NCI-H146 (cell line): ENCODE data around the gene IL17C.
"Not testable (repeated sequence)": the region's sequence is repeated elsewhere in the genome, so short reads cannot be mapped to it uniquely, and the experiment has no call there.

ENCODE experiments used
- DNase-seq: peaks from one replicate; lab custom pipeline; 2025; lab: John Stamatoyannopoulos, UW

IL17C gene, protein sequence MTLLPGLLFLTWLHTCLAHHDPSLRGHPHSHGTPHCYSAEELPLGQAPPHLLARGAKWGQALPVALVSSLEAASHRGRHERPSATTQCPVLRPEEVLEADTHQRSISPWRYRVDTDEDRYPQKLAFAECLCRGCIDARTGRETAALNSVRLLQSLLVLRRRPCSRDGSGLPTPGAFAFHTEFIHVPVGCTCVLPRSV

DNA sequence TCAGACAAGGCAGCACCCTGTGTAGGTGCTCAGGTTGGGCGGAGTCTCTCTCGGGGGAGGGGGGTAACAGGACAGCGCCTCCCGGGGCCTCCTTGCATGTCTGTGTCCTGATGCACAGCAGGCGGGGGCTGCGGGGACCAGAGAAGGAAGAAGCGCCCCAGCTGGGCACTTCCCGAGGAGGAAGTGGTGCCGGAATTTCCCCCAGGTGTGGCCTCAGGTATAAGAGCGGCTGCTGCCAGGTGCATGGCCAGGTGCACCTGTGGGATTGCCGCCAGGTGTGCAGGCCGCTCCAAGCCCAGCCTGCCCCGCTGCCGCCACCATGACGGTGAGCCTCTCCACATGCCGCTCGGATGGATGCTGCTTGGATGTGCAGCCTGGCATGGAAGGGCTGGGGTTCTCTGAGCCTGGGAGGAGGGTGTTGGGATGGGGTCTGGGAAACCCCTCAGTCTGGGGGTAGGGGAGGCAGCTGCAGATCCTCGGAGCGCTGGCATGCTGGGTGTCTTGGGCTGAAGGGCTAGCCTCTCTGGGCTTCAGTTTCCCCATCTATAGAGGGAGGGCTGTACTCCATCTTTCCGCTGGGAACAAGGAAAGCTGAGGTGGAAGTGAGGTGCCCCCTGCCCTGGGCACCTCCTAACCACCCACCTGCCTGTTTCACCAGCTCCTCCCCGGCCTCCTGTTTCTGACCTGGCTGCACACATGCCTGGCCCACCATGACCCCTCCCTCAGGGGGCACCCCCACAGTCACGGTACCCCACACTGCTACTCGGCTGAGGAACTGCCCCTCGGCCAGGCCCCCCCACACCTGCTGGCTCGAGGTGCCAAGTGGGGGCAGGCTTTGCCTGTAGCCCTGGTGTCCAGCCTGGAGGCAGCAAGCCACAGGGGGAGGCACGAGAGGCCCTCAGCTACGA is at the start of gene IL17C:
TSS of gene IL17C (plus strand) at position 250 of the 908 bp plus-strand sequence. CDS start at position 320, 70 bp downstream.
- DNase-seq = peak; percentile 41

DNA sequence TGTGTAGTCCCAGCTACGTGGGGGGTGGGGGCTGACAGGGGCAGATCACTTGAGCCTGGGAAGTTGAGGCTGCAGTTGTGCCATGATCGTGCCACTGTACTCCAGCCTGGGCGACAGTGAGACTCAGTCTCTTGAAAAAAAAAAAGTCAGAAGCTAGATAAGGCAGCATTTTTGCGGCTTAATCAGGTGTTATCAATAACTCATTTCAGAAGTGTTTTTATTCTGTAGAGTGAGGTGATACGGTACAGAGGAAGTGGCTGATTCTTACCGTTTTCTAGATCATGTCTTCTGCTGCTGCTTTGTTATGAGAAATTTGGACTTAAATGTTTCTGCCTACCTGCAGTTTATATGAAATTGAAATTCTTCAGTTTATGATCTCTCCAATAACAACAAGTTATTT is 49.6 kb upstream of the IL17C start:
- no peak for DNase-seq

DNA sequence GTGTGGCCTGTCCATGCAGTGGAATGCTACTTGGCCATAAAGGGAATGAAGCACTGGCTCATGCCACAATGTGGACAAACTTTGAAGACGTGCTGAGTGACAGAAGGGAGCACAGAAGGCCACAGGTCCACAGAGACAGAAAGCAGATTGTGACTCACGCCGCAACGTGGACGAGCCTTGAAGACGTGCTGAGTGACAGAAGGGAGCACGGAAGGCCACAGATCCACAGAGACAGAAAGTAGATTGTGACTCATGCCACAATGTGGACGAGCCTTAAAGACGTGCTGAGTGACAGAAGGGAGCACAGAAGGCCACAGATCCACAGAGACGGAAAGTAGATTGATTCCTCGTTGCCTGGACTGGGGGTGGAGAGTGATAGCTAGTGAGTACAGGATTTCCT is 48.9 kb upstream of the IL17C start:
- no peak for DNase-seq

DNA sequence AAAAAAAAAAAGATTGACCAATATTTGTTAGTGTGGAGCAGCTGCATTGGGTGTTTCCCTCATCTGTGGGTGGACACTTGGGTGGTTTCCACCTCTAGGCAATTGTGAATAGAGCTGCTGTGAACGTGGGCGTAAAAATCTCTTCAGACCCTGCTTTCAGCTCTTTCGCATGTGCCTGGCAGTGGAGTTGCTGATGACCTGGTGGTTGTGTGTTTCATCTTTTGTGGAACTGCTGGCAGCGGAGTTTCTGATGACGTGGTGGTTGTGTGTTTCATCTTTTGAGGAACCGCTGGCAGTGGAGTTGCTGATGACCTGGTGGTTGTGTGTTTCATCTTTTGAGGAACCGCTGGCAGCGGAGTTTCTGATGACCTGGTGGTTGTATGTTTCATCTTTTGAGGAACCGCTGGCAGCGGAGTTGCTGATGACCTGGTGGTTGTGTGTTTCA is 46.8 kb upstream of the IL17C start:
- no peak for DNase-seq

DNA sequence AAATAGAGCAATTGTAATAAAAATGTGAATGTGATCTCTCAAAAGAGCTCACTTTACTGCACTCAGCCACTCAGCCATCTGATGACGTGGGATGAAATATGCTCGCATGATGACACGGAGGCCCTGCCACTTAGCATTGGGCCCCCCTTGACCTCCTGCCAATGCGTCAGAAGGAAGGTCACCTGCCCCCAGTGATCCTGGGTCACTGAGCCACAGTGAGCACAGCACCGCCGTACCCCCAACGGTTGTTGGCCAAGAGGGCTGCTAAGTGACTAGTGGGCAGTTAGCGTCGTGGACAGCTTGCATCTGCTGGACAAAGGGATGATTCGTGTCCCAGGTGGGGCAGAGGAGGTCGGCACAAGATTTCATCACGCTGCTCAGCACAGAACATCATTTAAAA is 45.3 kb upstream of the IL17C start:
- DNase-seq = no peak

DNA sequence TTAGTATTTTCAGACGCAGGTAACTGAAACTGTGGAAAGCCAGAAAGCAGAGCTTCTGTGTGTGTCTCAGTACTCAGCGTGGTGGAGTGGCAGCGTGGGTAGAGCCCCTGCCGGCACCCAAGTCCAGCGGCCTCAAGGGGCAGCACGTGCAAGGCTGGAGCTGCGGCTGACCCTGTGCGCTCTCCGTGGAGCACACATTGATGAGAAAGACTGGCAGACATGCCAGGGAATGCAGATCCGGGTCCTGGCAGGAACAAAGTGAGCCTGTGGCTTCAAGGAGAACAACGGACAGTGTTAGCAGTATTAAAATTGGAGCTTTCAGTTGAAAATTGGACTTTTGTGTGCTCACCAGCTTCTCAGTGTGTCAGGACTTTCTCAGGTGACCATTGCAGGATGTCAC is 44.9 kb upstream of the IL17C start:
- no peak for DNase-seq

DNA sequence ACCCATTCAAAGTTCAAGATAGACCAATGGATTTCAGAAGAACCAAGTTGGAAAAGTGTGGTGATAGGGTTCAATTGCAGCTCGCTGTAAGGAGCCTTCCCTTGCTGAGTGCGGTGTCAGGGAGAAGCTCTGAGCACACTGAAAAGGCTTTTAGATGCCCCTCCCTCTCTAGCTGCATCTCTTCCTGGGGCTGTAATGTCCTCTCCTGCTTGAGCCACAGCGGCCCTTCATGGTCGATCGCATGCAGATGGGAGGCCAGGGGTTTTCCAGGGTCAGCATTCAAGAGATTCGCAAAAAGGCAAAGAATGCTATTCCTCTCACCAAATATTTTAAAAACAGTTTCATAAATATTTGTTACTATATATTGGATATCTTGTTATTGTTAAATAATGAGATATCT is 44.5 kb upstream of the IL17C start:
- DNase-seq = no peak

DNA sequence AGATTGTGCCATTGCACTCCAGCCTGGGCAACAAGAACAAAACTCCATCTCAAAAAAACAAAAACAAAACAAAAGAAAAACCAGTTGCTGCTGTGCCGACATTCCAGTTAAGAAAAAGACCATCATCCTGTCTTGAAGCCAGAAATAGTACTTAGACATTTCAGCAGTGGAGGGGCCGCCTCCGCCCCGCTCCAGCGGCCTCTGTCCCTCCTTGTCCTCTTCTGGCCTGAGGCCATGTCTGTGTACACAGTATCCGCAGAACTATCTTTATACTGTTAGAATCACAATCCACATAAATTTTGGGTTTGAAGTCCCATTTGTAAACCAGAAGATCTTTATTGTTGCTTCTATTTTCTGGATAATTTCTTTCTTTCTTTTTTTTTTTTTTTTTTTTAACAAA is 43.3 kb upstream of the IL17C start:
- DNase-seq = no peak

DNA sequence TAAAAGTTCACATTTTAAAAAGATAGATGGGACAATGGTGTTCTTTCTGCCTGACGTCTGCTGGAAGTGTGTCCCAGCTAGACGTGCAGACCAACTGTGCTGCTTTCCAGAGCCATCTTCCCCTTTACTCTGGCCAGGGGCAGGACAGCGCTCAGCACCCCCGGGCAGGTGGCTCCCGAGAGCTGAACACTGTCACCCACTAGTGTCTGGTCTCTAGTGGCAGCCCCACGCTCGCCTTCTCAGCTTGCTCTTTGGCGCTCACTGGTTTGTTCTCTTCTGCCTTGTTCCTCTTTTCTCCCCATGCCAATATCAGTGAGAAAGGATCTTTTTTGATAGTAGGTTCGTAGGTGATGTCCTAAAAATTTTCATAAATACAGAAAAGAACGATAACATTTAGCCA is 42.5 kb upstream of the IL17C start:
- no peak for DNase-seq

DNA sequence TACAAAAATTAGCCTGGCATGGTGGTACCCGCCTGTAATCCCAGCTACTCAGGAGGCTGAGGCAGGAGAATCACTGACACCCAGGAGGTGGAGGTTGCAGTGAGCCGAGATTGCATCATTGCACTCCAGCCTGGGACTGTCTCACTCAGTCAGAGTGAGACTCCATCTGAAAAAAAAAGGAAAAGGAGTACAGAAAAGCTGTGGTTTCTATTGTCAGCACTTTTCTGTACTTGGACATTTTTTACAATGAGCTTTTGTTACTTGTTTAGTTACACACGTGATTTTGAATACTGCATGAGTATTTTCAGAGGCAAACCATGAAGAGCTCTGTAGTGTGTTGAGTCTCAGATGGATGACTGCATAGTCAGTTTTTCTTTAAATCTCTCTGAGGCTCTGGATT is 41.9 kb upstream of the IL17C start:
- no peak for DNase-seq

DNA sequence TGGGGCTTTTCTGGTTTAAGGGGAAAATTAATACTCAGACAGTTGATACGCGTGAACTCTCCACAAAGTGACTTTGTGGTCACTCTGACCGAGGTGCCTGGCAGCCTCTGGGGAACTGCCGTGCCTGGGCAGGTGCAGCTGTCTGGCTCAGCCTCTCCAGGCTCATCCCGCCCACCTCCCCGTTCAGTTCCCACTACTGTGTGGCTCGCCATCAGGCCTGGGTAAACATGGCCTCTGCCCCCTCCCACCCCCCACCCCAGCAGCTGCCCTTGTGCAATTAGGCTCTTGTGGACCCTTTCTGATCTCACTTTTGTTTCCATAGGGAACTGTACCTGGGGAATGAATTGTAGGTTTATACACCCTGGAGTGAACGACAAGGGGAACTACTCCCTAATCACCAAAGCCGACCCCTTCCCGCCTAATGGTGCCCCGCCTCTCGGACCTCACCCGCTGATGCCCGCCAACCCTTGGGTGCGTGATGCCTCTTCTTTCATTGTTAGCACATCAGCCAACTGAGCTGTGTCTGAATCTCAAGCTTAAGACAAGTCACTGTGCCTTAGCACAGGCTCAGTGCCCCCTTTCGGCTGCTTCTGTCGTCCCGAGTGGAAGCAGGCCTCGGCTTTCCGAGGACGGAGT is 40.4 kb upstream of the IL17C start:
- DNase-seq = peak; percentile 63

DNA sequence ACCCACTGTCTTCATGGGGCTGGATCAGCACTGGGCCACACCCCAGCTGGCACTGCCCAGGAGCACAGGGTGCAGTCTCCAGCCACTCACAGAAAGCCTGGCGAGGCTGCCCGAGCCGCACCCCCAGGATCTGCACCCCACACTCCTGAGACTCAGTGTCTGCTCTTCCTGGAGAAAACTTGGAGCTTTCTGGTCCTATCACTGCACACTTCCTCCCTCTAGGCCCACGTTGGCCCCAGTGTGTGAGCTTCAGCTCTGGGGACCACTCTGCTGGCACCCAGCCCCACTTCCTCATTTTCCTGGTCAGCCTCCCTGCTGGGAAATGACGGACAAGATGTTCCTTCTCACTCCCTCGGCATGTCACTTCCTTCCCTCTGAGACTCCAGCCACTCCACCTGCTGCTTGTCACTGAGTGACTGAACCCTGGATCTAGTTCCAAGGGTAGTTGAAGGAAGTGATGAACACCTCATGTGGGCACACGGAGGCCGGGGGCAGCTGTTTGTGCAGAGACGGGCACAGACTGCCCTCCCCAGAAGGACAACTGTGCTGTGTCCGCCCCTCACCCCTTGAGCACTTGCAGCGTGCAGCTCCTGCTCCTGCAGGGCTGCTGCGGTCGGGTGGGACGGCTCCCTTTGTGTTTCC is 39.2 kb upstream of the IL17C start:
- no peak for DNase-seq

DNA sequence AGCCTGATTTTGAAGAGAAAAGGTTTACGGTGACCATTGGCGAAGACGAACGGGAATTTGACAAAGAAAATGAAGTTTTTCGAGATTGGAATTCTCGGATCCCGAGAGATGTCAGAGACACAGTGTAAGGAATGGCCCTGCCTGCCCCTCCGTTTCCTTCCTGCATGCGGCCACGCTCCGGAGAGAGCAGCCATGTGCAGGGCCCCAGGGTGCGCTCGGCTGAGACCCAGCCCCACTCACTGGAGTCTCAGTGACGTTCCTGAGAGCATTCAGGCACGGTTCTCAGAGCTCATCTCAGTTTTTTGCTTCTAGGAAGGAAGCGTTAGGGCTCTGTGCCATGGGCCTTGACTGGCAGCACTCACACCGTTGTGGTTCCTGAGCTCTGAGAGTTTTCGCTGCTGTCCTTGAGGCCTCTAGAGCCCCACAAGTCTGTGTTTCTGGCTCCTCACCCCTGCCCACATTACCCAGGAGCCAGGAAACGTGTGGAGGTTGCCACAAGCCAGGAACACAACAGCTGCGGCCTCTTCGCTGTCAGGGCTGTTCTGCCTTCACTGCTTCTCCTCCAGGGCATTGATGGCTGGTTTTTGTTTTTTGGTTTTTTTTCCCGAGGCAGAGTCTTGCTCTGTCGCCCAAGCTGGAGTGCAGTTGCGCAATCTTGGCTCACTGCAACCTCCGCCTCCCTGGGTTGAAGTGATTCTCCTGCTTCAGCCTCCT is 38.4 kb upstream of the IL17C start:
- DNase-seq = no peak

DNA sequence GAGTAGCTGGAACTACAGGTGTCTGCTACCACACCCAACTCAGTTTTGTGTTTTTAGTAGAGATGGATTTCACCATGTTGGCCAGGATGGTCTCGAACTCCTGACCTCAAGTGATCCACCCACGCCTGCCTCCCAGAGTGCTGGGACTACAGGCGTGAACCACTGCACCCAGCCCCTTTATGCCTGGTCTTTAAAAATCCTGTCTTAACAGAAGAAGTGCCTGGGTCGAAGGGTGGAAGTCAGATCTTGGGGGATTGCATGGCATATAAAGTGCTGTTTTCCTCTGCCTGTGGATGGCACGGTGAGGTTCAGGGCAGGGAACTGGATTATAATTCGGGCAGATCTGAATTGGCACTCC is 37.9 kb upstream of the IL17C start:
- DNase-seq = no peak

DNA sequence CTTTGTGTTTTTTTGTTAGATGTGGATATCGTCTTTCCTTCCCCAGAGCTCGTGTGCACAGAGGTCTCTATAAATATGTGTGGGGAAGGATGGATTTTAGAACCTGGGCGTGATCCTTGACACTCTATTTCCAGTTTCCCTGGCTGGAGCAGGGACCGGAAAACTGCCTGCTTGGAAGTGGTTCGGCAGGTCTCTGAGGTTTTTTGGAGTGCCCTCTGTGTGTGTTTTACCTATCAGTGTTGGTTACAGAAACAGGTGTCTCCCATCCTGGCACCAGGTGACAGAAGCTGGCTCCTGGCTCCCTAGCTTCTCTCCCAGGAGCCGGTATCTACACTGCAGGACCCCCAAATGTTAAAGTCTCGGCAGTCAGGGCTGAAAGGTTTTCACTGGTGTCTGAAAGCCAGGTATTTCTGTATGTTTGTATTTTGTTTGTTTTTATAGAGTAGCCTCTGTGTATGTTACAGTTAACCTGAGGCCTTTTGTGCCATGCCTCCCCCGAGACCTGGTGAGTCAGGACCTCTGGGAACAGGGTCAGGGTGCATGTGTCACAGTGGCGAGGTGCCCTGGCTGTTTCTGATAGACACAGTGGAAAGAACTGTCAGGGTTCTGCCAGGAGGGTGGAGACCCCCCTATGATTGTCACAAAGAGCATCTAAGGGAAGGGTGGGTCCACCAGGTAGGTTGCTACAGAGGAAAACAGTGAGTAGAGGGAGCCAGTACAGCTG is 36.9 kb upstream of the IL17C start:
- no peak for DNase-seq

DNA sequence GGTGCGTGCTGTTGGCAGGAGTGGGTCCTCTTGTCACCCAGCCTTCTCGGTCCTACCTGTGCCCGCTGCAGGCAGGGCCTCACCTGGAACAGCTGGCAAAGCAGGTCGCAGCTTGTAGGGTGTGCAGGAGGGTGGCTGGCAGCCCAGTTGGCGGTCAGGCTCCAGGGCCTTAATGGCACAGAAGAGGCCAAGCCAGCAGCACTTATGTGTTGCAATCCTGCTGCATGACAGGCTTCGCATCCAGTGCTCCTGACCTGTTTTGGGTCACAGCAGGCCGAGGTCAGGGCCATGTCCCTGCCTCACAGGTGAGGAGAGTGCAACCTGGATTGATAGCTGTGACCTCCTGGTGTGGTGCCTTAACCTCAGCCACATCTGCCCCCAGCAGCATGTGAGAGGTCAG is 36.3 kb upstream of the IL17C start:
- no peak for DNase-seq

DNA sequence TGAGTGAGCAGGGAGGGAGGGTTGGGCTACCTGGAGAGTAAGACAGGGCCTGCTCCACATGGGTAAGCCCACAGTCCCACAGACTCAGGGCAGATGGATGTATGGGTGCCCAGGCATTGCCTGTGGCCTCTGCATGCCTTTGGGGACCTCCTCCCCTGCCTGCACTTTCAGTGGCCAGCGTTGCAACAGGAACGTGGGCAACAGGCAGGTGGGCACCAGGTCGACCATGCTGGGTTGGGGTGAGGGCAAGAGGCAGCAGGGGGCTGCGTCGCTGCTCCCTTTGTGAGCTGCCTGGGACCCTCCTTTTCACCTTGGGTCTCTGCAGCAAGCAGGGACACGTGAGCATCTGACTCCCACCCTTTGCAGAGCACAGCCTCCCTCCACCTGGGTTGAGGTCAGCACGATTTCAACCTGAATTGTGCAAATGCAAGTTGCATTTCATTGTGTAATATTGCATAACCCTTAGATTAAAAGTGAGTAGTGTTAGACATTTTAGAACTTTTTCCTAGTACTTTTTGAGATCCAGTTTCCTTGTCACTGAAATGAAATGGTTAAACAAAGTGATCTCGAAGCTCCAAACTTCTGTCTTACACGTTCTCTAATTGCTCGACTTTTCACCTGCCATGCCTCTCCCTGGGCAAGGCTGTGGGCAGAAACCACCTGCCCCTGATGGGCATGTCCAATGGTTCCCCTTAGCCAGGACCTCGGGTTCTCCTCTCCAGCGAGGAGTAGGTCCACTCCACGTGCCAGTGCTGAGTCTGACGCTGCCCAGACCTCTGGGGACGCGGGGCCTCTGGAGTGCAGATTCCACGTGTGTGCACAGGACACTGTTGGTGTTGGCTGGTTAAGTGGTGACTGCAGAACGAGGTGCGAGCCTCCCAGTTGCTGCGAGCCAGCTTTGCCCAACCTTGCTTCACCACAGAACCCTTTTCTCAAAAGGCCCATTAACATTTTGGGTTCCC is 32.9 kb upstream of the IL17C start:
- no peak for DNase-seq

DNA sequence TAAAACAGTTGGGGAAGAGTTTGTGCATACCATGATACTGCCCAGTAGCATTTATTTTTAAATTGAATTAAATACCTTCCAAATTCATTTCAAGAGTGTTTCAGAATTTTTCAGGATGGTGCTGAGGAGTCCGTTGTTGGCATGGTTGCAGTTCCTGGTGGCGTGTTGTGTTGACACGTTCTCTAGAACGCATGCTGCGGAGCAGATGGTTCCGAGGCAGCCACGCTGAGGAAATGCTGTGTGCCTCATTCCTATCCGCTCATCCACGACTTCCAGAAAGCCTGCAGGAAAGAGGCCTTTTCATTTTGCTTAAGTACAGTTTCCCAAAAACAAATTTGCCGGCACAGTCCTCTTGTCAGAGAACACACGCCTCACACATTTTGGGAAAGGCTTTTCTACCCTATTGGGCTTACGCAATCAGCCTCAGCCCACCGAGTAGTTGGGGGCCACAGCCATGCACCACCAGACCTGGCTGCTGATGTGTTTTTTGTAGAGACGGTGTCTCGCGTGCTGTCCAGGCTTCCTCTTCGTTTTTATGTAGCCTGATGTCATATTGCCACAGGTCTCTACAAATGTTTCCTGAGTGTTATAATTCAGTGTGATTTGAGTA is 32.1 kb upstream of the IL17C start:
- no peak for DNase-seq

DNA sequence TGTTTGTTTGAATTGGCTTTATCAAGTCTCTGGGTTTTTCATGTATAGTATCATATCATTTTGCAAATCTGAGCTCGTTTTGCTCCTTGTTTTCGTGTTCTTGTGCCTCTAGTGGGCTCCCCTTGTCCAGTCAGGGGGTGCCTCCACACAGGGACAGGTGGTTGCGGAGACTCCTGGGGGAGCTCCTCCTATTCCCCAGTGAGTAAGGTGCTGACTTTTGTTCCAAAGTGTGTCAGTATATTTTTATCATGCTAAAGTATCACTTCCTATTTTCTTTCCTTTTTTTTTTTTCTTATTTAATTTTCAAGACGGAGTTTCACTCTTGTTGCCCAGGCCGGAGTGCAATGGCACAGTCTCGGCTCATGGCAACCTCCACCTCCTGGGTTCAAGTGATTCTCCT is 30.3 kb upstream of the IL17C start:
- no peak for DNase-seq

DNA sequence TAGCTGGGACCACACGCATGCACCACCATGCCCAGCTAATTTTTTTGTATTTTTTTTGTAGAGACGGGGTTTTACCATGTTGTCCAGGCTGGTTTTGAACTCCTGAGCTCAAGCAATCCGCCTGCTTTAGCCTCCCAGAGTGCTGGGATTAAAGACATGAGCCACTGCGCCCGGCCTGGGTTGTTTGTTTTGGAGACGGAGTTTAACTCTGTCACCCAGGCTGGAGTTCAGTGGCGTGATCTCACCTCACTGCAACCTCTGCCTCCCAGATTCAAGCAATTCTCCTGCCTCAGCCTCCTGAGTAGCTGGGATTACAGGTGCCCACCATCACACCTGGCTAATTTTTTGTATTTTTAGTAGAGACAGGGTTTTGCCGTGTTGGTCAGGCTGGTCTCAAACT is 28.9 kb upstream of the IL17C start:
- DNase-seq = not testable (repeated sequence)
